Inflammatory macrophage treated with lipopolysaccharide for 1 hour (primary cell): Measurements from ENCODE around the gene KRTAP2-2.

Source experiments
- DNase-seq, 2 donors: peaks; one replicate each; pipeline ENCODE4 v3.0.0-alpha.2; 2020 to 2022

Gene KRTAP2-2

DNA sequence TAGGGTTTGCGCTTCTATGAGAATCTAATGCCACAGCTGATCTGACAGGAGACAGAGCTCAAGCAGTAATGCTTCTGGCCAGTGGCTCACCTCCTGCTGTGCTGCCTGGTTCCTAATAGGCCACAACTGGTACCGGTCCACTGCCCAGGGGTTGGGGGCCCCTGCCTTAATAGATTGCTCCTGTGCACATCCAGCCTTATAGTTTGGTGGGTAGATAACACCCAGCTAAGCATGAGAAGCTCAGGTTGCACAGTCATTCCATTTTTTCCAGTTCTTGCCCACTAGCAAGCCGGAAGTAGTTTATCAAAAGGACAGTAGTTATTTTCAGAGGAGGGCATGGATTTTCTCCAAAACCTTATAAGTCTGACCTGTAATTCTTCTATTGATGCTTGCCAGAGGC is 35.6 kb downstream of the KRTAP2-2 start:
- no peak for DNase-seq

GRCh38 chr17:41018541-41018940 is 36.5 kb downstream of the KRTAP2-2 start:
- no peak for DNase-seq

- DNase-seq: no peak
These were observed 38.3 kb downstream of the KRTAP2-2 start for GRCh38 chr17:41016578-41017215.

- no peak for DNase-seq
These were observed 39.6 kb downstream of the KRTAP2-2 start for GRCh38 chr17:41015454-41015853.

DNA sequence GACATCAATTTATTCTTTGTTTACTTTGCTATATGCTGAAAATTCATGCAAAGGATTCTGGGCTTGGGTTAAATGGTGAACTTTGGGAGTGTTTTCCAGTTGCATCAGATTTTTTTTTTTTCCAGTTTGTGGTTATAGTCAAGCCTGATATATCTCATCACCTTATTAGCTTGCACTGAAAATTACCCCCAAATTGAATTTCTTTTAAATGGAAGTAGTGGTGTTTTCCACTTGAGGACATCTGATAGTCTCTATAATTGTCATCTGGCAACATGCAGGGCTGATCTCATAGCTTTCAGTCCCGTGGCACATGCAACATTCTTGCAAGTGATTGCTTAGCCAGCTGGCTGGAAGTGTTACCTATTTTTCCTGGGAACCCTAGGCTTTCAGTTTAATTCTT is 41.4 kb downstream of the KRTAP2-2 start:
- no peak for DNase-seq

- DNase-seq: no peak
These were observed 41.8 kb downstream of the KRTAP2-2 start for GRCh38 chr17:41013181-41013580.

DNA sequence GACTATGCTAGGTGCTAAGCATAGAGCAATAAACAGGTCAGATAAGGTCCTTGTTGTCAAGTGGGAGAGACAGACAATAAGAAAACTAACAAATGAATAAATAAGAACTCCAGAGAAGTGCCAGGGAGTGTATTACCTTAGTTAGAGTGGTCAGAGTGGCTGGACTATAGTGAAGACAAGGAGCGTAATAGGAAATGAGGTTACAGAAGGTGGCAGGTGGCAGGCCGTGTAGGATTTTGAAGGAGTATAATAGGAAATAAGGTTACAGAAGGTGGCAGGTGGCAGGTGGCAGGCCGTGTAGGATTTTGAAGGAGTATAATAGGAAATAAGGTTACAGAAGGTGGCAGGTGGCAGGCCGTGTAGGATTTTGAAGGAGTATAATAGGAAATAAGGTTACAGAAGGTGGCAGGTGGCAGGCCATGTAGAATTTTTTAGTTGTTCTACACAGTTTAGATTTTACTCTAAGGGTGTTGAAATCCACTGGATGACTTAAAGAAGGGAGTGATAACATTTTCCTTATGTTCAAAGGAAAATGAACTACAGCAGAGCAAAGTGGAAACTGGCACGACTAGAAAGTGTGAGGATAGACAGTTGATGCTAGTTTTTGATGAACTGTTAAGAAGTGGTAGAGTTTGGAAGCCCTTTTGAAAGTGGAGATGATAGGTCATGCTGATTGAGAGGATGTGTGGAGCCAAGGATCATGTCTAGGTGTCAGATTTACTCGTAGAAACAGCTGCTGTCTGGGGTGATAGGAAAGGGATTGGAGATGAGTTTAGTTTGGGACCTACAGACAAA is 42.5 kb downstream of the KRTAP2-2 start:
- DNase-seq: no peak

GRCh38 chr17:41010441-41010840 is 44.6 kb downstream of the KRTAP2-2 start:
- DNase-seq: no peak

- no peak for DNase-seq
These were observed 45.1 kb downstream of the KRTAP2-2 start for GRCh38 chr17:41009936-41010335.

- no peak for DNase-seq
These were observed 45.7 kb downstream of the KRTAP2-2 start for GRCh38 chr17:41009301-41009760.

DNA sequence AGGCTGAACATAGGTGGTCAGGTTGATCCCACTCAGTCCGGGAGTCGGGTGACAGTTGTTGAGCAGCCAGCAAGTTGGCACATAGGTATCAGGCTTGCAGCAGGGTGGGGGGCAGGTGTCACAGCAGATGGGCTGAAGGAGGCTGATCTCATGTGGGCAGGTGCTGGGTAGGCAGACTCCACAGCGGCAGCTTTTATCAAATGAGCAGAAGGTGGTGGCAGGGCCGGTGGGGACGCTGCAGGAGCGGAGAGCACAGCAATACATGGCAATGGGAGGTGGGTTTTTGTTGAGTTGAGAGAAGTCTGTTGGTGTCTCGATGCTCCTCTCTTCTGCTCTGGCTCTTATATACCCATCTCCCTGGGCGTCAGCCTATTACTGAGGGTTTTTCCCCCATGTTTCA is 46.2 kb downstream of the KRTAP2-2 start, which contains the start of gene KRTAP3-1:
TSS of gene KRTAP3-1 (minus strand) at position 318 of the 400 bp plus-strand sequence. CDS start at position 264, 54 bp downstream.
- no peak for DNase-seq
